Measurements from ENCODE around the gene MXD4. TPM values are rescaled to one million over a fixed set of nuclear protein-coding genes. Genes with fewer than 3 reads are reported as not detected.
A peak's percentile ranks its signal among the peaks of the same experiment; 100 is the strongest.

MXD4 gene
- total and polyA plus RNA-seq, 8 donors: 14.8 to 51.4 (median 27.4) TPM

- peak in 1 of 6 donors; percentile 45 for DNase-seq
- no peak for TF ChIP-seq CTCF (IDR thresholded peaks at IDR 0.05)
- Histone ChIP-seq H3K27me3 (no peaks in the 10 kb centered on the region), H3K4me3 (no peak overlapping the region), H3K9me3 (no peaks in the 10 kb centered on the region), H3K27ac (no peak overlapping the region), H3K4me1 (no peaks in the 10 kb centered on the region), H3K36me3 (no peaks in the 10 kb centered on the region)
- 83 to 90% methylated on average over 14 to 15 of the region's 15 CpGs for WGBS, 2 donors
- intact Hi-C loops (cut with DNase I): no loop called here
- FAIRE-seq: no peak
- ATAC-seq: no peak
These were observed 11.3 kb upstream of the MXD4 start for GRCh38 chr4:2273221-2273620.

GRCh38 chr4:2272828-2273120 is 10.9 kb upstream of the MXD4 start:
- Histone ChIP-seq H3K9me3 (no peaks in the 10 kb centered on the region), H3K27me3 (no peaks in the 10 kb centered on the region), H3K4me1 (no peaks in the 10 kb centered on the region), H3K4me3 (no peak overlapping the region), H3K27ac (no peak overlapping the region), H3K36me3 (no peaks in the 10 kb centered on the region)
- DNase-seq (peak in 2 of 6 donors; percentile 12 to 55), FAIRE-seq (no peak), ATAC-seq (no peak)
- intact Hi-C loops (cut with DNase I): no loop called here
- TF ChIP-seq CTCF (IDR thresholded peaks at IDR 0.05): no peak
- 84 to 90% methylated on average over 6 of the region's 6 CpGs for WGBS, 2 donors

GRCh38 chr4:2272026-2272827 is 10.3 kb upstream of the MXD4 start:
- no peak for TF ChIP-seq CTCF (IDR thresholded peaks at IDR 0.05)
- no peak overlapping the region for H3K4me3 ChIP-seq
- no peaks in the 10 kb centered on the region for H3K9me3 ChIP-seq
- DNase-seq (peak in 2 of 6 donors; percentile 4 to 61), ATAC-seq (no peak), FAIRE-seq (no peak)
- H3K27ac ChIP-seq: no peak overlapping the region
- H3K27me3 ChIP-seq: no peaks in the 10 kb centered on the region
- H3K36me3 ChIP-seq: no peaks in the 10 kb centered on the region
- 92 to 94% methylated on average over 25 of the region's 25 CpGs for WGBS, 2 donors
- H3K4me1 ChIP-seq: no peaks in the 10 kb centered on the region
- intact Hi-C loops (cut with DNase I): no loop called here

- WGBS, 2 donors: 84% methylated on average over 23 to 27 of the region's 27 CpGs
- H3K36me3 ChIP-seq: no peaks in the 10 kb centered on the region
- DNase-seq (peak in 2 of 6 donors; percentile 41 to 73), ATAC-seq (no peak), FAIRE-seq (no peak)
- no peak overlapping the region for H3K4me3 ChIP-seq
- no peaks in the 10 kb centered on the region for H3K9me3 ChIP-seq
- intact Hi-C loops (cut with DNase I): no loop called here
- no peaks in the 10 kb centered on the region for H3K4me1 ChIP-seq
- H3K27ac ChIP-seq: no peak overlapping the region
- no peaks in the 10 kb centered on the region for H3K27me3 ChIP-seq
- TF ChIP-seq CTCF (IDR thresholded peaks at IDR 0.05): no peak
These were observed 9.5 kb upstream of the MXD4 start for GRCh38 chr4:2271279-2272025.
